Measurements from ENCODE around the gene CDH4.

The CDH4 gene

DNA sequence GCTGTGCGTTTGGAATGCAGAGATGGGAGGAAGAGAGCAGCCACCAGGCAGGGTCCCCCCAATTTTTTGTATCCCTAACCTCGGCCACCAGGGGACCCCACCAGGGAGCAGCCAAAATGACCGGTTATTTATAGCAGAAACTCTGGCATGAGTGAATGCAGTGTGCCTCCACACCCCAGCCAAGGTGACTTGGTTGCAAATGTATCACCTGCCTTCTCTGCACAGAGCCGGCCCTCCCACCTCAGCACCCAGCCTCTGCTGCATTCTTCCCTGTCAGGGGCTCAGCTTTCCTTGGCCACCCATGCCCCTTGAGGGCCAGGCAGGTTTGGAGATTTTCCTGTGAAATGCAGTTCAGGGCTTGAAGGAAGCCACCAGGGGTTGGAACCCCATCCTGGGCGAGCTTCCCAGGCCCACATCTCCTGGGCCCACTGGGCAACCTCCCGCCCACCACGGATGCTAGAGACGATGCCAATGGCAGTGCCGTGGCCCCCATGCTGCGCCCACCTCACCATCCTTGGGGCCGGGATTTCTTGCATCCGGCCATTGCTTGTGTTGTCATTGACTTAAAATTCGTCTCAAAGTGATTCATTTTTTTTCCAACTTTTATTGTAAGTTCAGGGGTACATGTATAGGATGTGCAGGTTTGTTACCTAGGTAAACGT is 522.0 kb downstream of the CDH4 start:
- DNase-seq (ENCODE audit: low read depth) = no peak
- H3K4me3 ChIP-seq (ENCODE audit: low read length) = no peak overlapping the region
- TF ChIP-seq, protein P1, sequence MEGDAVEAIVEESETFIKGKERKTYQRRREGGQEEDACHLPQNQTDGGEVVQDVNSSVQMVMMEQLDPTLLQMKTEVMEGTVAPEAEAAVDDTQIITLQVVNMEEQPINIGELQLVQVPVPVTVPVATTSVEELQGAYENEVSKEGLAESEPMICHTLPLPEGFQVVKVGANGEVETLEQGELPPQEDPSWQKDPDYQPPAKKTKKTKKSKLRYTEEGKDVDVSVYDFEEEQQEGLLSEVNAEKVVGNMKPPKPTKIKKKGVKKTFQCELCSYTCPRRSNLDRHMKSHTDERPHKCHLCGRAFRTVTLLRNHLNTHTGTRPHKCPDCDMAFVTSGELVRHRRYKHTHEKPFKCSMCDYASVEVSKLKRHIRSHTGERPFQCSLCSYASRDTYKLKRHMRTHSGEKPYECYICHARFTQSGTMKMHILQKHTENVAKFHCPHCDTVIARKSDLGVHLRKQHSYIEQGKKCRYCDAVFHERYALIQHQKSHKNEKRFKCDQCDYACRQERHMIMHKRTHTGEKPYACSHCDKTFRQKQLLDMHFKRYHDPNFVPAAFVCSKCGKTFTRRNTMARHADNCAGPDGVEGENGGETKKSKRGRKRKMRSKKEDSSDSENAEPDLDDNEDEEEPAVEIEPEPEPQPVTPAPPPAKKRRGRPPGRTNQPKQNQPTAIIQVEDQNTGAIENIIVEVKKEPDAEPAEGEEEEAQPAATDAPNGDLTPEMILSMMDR (conservative IDR thresholded peaks at IDR 0.05; ENCODE audit: low read depth, low read length) = no peak

DNA sequence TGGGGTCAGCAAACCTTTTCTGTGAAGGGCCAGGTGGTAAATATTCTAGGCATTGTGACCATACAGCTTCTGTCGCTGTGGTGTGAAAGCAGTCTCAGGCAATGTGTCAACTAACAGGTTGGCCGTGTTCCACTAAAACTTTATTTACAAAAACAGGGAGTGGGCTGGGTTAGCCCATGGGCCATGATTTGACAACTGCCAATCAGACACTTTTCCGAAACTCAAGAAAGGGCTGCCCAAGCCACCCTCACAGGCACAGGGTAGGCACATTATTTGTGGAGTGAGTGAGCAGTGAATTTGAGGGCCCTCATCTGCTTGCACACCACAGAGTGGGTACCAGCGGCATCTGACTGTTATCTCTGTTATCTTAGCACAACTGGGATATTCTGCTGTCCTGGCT is 523.4 kb downstream of the CDH4 start:
- TF ChIP-seq, protein P1 (conservative IDR thresholded peaks at IDR 0.05; ENCODE audit: low read depth, low read length) = no peak
- H3K4me3 ChIP-seq (ENCODE audit: low read length) = no peak overlapping the region
- DNase-seq (ENCODE audit: low read depth) = no peak

DNA sequence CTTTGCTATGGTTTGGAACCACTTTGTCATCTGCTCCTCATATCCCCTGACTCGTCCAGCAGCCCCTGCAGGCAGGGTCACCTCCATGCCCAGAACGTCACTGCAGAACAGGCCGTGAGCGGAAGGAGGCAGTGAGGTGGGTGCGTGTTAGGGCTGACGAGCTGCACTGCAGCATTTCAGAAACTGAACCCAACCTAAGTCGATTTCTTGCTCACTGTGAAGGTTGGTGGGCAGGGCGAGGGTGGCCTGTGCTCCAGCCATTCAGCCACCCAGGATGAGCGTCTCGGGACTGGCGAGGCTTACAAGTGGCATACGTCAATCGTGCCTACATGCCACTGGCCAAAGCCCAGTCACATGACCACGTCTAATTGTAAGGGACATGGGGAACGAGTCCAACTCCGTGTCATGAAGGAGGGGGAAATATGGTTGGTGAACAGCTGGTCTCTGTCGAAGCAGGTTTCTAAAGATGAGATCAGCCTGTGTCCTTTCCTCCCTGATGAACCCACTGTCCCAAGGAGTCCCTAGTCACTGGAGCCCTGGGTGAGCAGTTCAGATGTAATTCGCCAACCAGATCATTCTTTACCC is 524.5 kb downstream of the CDH4 start:
- TF ChIP-seq, protein P1 (conservative IDR thresholded peaks at IDR 0.05; ENCODE audit: low read depth, low read length) = no peak
- no peak overlapping the region for H3K4me3 ChIP-seq (ENCODE audit: low read length)
- DNase-seq (ENCODE audit: low read depth) = no peak

DNA sequence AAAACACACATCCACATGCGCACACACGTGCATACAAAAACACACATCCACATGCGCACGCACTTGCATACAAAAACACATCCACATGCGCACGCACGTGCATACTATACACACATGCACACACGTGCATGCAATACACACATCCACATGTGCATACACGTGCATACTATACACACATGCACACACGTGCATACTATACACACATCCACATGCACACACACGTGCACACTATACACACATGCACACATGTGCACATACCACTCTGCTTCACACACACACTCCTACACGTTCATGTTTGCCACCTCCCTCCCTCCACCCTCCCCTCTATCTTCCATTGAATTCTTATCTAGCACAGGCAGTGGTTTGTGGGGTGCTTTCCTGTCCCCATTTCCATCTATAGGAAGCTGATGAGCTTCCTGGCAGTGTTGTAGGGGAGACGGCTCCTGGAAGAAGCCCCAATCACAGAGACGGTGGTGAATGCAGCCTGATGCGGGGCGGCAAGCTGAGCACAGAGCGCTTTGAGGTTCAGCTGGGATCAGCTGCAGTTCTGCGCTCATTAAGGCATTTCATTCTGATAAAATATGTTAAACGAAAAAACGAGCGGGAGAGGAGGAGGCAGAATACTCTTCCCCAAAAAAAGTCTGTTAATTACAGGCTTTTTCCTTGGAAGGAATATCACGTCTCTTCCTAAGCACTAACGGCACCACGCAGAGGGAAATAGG is 525.9 kb downstream of the CDH4 start:
- no peak for DNase-seq (ENCODE audit: low read depth)
- no peak overlapping the region for H3K4me3 ChIP-seq (ENCODE audit: low read length)
- TF ChIP-seq, protein P1 (conservative IDR thresholded peaks at IDR 0.05; ENCODE audit: low read depth, low read length) = no peak

DNA sequence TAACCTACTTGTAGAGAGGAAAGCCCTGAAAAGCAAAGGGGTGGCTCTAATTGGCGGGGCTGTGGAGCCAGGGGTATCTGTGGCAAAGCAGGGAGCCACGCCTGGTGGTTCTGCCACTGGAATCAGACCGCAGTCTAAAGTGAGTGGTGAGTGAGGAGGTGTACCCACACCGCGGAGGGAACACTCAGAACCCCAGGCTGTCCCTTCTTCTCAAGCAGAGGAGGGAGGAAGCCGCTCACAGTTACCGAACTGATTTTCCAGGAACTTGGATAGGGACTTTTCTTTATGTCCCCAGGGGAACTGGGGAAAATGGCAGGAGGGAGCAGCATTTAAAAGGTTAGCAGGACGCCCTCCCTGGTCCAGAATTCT is 526.4 kb downstream of the CDH4 start:
- no peak overlapping the region for H3K4me3 ChIP-seq (ENCODE audit: low read length)
- DNase-seq (ENCODE audit: low read depth) = no peak
- TF ChIP-seq, protein P1 (conservative IDR thresholded peaks at IDR 0.05; ENCODE audit: low read depth, low read length) = no peak

DNA sequence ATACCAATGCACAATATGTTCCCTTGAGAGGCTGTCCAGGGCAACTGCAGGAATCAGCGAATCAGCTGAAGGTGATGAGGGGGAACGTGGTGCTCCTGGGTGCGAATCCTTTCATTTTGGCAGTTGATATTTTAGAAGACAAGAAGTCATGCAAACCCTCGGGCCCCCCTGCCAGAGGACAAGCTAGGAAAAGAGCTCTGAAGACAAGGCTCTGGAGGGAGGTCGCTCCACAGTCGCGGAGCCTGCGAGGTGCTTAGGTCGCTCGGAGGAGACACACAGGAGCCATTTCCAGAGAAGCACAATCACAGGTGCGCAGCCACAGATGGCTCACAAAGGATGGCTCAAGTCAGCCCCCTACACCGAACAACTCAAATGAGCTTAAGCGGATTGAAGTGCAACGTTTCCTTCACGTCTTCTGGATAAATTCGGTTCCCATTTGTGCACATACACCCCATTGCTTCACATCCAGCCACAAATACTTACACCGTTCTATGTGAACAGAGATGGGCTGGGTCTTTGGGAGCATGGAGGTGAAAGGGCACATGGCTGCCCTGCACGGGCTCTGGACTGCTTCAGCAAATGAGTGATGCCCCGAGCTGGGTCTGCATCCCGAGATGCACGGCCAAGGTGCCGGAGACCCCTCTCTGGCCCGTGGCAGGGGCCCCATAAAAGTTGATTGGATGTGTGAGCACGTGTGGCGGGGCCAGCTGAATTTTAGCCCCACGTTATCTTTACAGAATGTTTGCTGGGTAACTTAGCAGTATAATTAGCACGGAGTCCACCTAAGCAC is 527.3 kb downstream of the CDH4 start:
- TF ChIP-seq, protein P1 (conservative IDR thresholded peaks at IDR 0.05; ENCODE audit: low read depth, low read length) = no peak
- no peak overlapping the region for H3K4me3 ChIP-seq (ENCODE audit: low read length)
- DNase-seq (ENCODE audit: low read depth) = no peak
